H9 (cell line): ENCODE results near the gene SPTBN1. TPM values are rescaled to one million over a fixed set of nuclear protein-coding genes. Genes with fewer than 3 reads are reported as not detected.

Experiments
- DNase-seq: peaks from one replicate; pipeline ENCODE4 v3.0.0-alpha.2; 2017
- H2AFZ ChIP-seq: one replicate; pipeline ENCODE4 v1.6.1; 2013; ENCODE audit warnings: mild to moderate bottlenecking, low read length, control low read depth, moderate library complexity
- H2AK5ac ChIP-seq: 2 replicates; pipeline ENCODE4 v1.6.1; 2013; ENCODE audit warnings: low read length, control low read depth, mixed read lengths; ENCODE audit not compliant: insufficient read length
- H2BK120ac ChIP-seq: one replicate; pipeline ENCODE4 v1.6.1; 2013; ENCODE audit warnings: low read depth, mild to moderate bottlenecking, low read length, control low read depth, inconsistent platforms; ENCODE audit not compliant: poor library complexity, severe bottlenecking
- H2BK12ac ChIP-seq: 2 replicates; pipeline ENCODE4 v1.6.1; 2013; ENCODE audit warnings: low read length, control low read depth, mixed read lengths, low read depth; ENCODE audit not compliant: insufficient read length
- H2BK15ac ChIP-seq: 2 replicates; pipeline ENCODE4 v1.6.1; 2013; ENCODE audit warnings: low read depth, low read length, control low read depth
- H2BK20ac ChIP-seq: one replicate; pipeline ENCODE4 v1.6.1; 2013; ENCODE audit warnings: low read depth, mild to moderate bottlenecking, low read length, control low read depth, inconsistent platforms; ENCODE audit not compliant: poor library complexity, severe bottlenecking
- H2BK5ac ChIP-seq: 2 replicates; pipeline ENCODE4 v1.6.1; 2013; ENCODE audit warnings: low read length, control low read depth, mixed read lengths; ENCODE audit not compliant: insufficient read length
- H3K14ac ChIP-seq: 2 replicates; pipeline ENCODE4 v1.6.1; 2013; ENCODE audit warnings: low read length, control low read depth; ENCODE audit not compliant: insufficient read depth
- H3K18ac ChIP-seq: 2 replicates; pipeline ENCODE4 v1.6.1; 2013; ENCODE audit warnings: low read depth, mild to moderate bottlenecking, mixed read lengths, low read length, control low read depth; ENCODE audit not compliant: insufficient read length
- H3K23ac ChIP-seq: 2 replicates; pipeline ENCODE4 v1.6.1; 2013; ENCODE audit warnings: low read length, control low read depth, mixed read lengths, low read depth; ENCODE audit not compliant: insufficient read length
- H3K23me2 ChIP-seq: 2 replicates; pipeline ENCODE4 v1.6.1; 2013; ENCODE audit warnings: low read depth, mild to moderate bottlenecking, mixed read lengths, low read length, control low read depth; ENCODE audit not compliant: insufficient read length, poor library complexity, severe bottlenecking
- H3K27ac ChIP-seq: 2 replicates; pipeline ENCODE4 v1.5.1; 2013; ENCODE audit warnings: low read length, control low read depth, mixed read lengths, low read depth; ENCODE audit not compliant: insufficient read length
- H3K27me3 ChIP-seq: 2 replicates; pipeline ENCODE4 v1.6.1; 2013; ENCODE audit warnings: low read length, control low read depth, inconsistent platforms; ENCODE audit not compliant: insufficient read depth
- H3K4ac ChIP-seq: 2 replicates; pipeline ENCODE4 v1.6.1; 2013; ENCODE audit warnings: low read depth, mild to moderate bottlenecking, control low read depth, inconsistent platforms, low read length, moderate library complexity
- H3K4me1 ChIP-seq: 2 replicates; pipeline ENCODE4 v1.6.1; 2013; ENCODE audit warnings: low read length, control low read depth, inconsistent platforms; ENCODE audit not compliant: insufficient read depth
- H3K4me2 ChIP-seq: 2 replicates; pipeline ENCODE4 v1.6.1; 2013; ENCODE audit warnings: low read length, control low read depth, mixed read lengths; ENCODE audit not compliant: insufficient read length, insufficient read depth
- H3K56ac ChIP-seq: 2 replicates; pipeline ENCODE4 v1.6.1; 2013; ENCODE audit warnings: low read depth, mild to moderate bottlenecking, mixed read lengths, low read length, control low read depth; ENCODE audit not compliant: insufficient read length
- H3K79me1 ChIP-seq: 2 replicates; pipeline ENCODE4 v1.6.1; 2013; ENCODE audit warnings: low read depth, mild to moderate bottlenecking, moderate library complexity, low read length, control low read depth, inconsistent platforms; ENCODE audit not compliant: insufficient read depth, poor library complexity, severe bottlenecking
- H3K79me2 ChIP-seq: 2 replicates; pipeline ENCODE4 v1.6.1; 2013; ENCODE audit warnings: low read length, control low read depth, inconsistent platforms; ENCODE audit not compliant: insufficient read depth
- H3K9ac ChIP-seq: 2 replicates; pipeline ENCODE4 v1.6.1; 2013; ENCODE audit warnings: low read length, control low read depth, mixed read lengths; ENCODE audit not compliant: insufficient read length; ENCODE audit errors: extremely low read depth
- H3K9me3 ChIP-seq: one replicate; pipeline ENCODE4 v1.6.1; 2013; ENCODE audit warnings: low read depth, low read length, inconsistent platforms; ENCODE audit not compliant: control insufficient read depth
- H3T11ph ChIP-seq: one replicate; pipeline ENCODE4 v1.6.1; 2013; ENCODE audit warnings: mild to moderate bottlenecking, low read length, control low read depth, inconsistent platforms
- H4K20me1 ChIP-seq: one replicate; pipeline ENCODE4 v1.6.1; 2013; ENCODE audit not compliant: control insufficient read depth, insufficient read length, insufficient read depth
- H4K5ac ChIP-seq: 2 replicates; pipeline ENCODE4 v1.6.1; 2013; ENCODE audit warnings: low read depth, mild to moderate bottlenecking, mixed read lengths, low read length, control low read depth; ENCODE audit not compliant: insufficient read length
- H4K8ac ChIP-seq: replicated peaks from 2 replicates; pipeline ENCODE4 v1.6.1; 2013; ENCODE audit warnings: low read length, control low read depth, mixed read lengths, low read depth; ENCODE audit not compliant: insufficient read length
- H4K91ac ChIP-seq: 2 replicates; pipeline ENCODE4 v1.6.1; 2013; ENCODE audit warnings: low read depth, mild to moderate bottlenecking, moderate library complexity, mixed read lengths, low read length, control low read depth; ENCODE audit not compliant: insufficient read length
- H3K27ac Mint-ChIP-seq, 3 experiments: 2 replicates in 2 of 3; 3 replicates in 1 of 3; pipeline ENCODE4 v1.8.0; 2020 to 2021; ENCODE audit warnings: mixed read lengths in 3 of 3, mild to moderate bottlenecking in 1 of 3, moderate library complexity in 1 of 3
- H3K27me3 Mint-ChIP-seq: 2 replicates; pipeline ENCODE4 v1.8.0; 2021; ENCODE audit warnings: low read depth, mild to moderate bottlenecking, moderate library complexity, mixed read lengths
- H3K36me3 Mint-ChIP-seq, 3 experiments: 2 replicates in 2 of 3; 3 replicates in 1 of 3; pipeline ENCODE4 v1.8.0; 2020 to 2021; ENCODE audit warnings: low read depth in 3 of 3, mixed read lengths in 3 of 3; ENCODE audit not compliant: insufficient read depth in 1 of 3
- H3K4me1 Mint-ChIP-seq, 2 experiments: 2 replicates each; pipeline ENCODE4 v1.8.0; 2020; ENCODE audit warnings: mixed read lengths in 2 of 2
- H3K4me3 Mint-ChIP-seq, 2 experiments: 2 replicates in 1 of 2; 3 replicates in 1 of 2; pipeline ENCODE4 v1.8.0; 2020 to 2021; ENCODE audit warnings: mild to moderate bottlenecking in 2 of 2, mixed read lengths in 2 of 2, moderate library complexity in 1 of 2
- H3K9me3 Mint-ChIP-seq, 2 experiments: 2 replicates in 1 of 2; 3 replicates in 1 of 2; pipeline ENCODE4 v1.8.0; 2020; ENCODE audit warnings: mild to moderate bottlenecking in 2 of 2, mixed read lengths in 2 of 2, moderate library complexity in 1 of 2
- WGBS: extraction: QIAGEN DNeasy Blood & Tissue Kit; methylation state at CpG from one replicate; pipeline ENCODE4 v1.1.7; 2013; ENCODE audit warnings: missing lambda C conversion rate, low lambda C conversion rate, mixed read lengths; ENCODE audit not compliant: insufficient read length; ENCODE audit errors: extremely low coverage; 5-methylcytosine and 5-hydroxymethylcytosine counted together
- total RNA-seq: library from RNA; stranded (reverse); gene quantifications from 2 replicates; pipeline ENCODE4 v1.2.1, GENCODE V29; 2021
- TF ChIP-seq, protein P1 (sequence below): fragments of 200-600 bp; sonication (generic); conservative IDR thresholded peaks from 3 replicates; pipeline ENCODE4 v1.8.0; 2021; ENCODE audit warnings: antibody characterized with exemption, mild to moderate bottlenecking

The SPTBN1 gene
- total RNA-seq, 1 experiment from 2014 or later: 164 TPM

DNA sequence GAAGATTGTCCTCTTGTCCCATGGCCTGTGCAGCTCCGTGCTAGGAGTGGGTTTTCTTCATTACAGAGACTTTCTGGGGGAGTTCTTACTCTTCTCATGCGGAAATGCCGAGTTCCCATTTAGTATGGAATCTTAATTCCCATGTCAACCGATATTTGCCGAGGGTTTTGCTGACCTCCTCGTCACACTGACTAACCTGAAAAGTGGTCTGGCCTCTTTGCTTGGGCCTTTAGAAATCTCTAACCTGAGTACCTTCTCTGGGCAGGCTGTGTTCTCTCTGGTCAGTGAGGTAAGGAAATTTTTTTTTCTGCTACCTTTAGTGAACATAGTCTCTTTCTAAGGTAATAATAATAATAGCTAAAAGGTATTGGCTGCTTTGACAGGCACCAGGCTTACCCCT lies 256.4 kb downstream of the SPTBN1 start:
- Histone ChIP-seq H3K4me1 (no peaks in the 10 kb centered on the region), H3K14ac (no peak overlapping the region), H2BK12ac (no peak overlapping the region), H3K79me1 (no peaks in the 10 kb centered on the region), H3K23ac (no peak overlapping the region), H3K9ac (no peak overlapping the region), H3T11ph (no peak overlapping the region), H3K9me3 (no peaks in the 10 kb centered on the region), H4K20me1 (no peaks in the 10 kb centered on the region), H3K4me2 (no peak overlapping the region), H3K27ac (no peak overlapping the region), H3K79me2 (no peaks in the 10 kb centered on the region), H3K18ac (no peak overlapping the region), H4K8ac (no peak overlapping the region), H2BK15ac (no peak overlapping the region), H4K5ac (no peak overlapping the region), H2BK20ac (no peak overlapping the region), H2AFZ (no peak overlapping the region), H3K56ac (no peak overlapping the region), H4K91ac (no peak overlapping the region), H2AK5ac (no peak overlapping the region), H2BK5ac (no peak overlapping the region), H2BK120ac (no peak overlapping the region), H3K27me3 (no peaks in the 10 kb centered on the region; the same call in 1 of the 2 replicates), H3K4ac (no peak overlapping the region), H3K23me2 (no peaks in the 10 kb centered on the region)
- Mint-ChIP-seq H3K9me3 (peaks cover 0 to 3% of the 10 kb centered on the region in 2 experiments; a peak in 1 of 5 replicates), H3K4me3 (no peak overlapping the region), H3K36me3 (no peaks in the 10 kb centered on the region; a peak in 1 of 7 replicates), H3K27ac (no peak overlapping the region), H3K4me1 (peaks cover 0 to 2% of the 10 kb centered on the region in 2 experiments; a peak in 1 of 4 replicates), H3K27me3 (peaks cover 11% of the 10 kb centered on the region)
- WGBS: no CpG with 5 or more reads among the region's 6 CpGs
- TF ChIP-seq, protein P1, sequence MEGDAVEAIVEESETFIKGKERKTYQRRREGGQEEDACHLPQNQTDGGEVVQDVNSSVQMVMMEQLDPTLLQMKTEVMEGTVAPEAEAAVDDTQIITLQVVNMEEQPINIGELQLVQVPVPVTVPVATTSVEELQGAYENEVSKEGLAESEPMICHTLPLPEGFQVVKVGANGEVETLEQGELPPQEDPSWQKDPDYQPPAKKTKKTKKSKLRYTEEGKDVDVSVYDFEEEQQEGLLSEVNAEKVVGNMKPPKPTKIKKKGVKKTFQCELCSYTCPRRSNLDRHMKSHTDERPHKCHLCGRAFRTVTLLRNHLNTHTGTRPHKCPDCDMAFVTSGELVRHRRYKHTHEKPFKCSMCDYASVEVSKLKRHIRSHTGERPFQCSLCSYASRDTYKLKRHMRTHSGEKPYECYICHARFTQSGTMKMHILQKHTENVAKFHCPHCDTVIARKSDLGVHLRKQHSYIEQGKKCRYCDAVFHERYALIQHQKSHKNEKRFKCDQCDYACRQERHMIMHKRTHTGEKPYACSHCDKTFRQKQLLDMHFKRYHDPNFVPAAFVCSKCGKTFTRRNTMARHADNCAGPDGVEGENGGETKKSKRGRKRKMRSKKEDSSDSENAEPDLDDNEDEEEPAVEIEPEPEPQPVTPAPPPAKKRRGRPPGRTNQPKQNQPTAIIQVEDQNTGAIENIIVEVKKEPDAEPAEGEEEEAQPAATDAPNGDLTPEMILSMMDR: no peak
- DNase-seq: no peak
